ENCODE data around the gene SLC4A3.

SLC4A3 gene

GRCh38 chr2:219633276-219634065 lies 6.0 kb downstream of the SLC4A3 start:
- DNase-seq (ENCODE audit: low read depth in 2 of 2), result no peak

- no peak for DNase-seq (ENCODE audit: low read depth in 2 of 2)
These were observed 6.9 kb downstream of the SLC4A3 start for GRCh38 chr2:219634171-219634940.

- DNase-seq (ENCODE audit: low read depth in 2 of 2), result no peak
These were observed 7.7 kb downstream of the SLC4A3 start for GRCh38 chr2:219634951-219635751.

GRCh38 chr2:219636144-219636915 lies 8.9 kb downstream of the SLC4A3 start:
- DNase-seq (ENCODE audit: low read depth in 2 of 2), result no peak

- DNase-seq (ENCODE audit: low read depth in 2 of 2), result no peak
These were observed 9.8 kb downstream of the SLC4A3 start for GRCh38 chr2:219636941-219637841.

GRCh38 chr2:219637842-219638185 lies 10.4 kb downstream of the SLC4A3 start:
- DNase-seq (ENCODE audit: low read depth in 2 of 2), result no peak

GRCh38 chr2:219638217-219638947 lies 11.0 kb downstream of the SLC4A3 start:
- no peak for DNase-seq (ENCODE audit: low read depth in 2 of 2)

- DNase-seq (ENCODE audit: low read depth in 2 of 2), result no peak
These were observed 11.7 kb downstream of the SLC4A3 start for GRCh38 chr2:219638948-219639755.

GRCh38 chr2:219641390-219642068 lies 14.1 kb downstream of the SLC4A3 start:
- no peak for DNase-seq (ENCODE audit: low read depth in 2 of 2)

- DNase-seq (ENCODE audit: low read depth in 2 of 2), result no peak
These were observed 14.6 kb downstream of the SLC4A3 start for GRCh38 chr2:219642069-219642454.

GRCh38 chr2:219642465-219643083 lies 15.1 kb downstream of the SLC4A3 start:
- DNase-seq (ENCODE audit: low read depth in 2 of 2), result peak; percentile 80 to 88

- DNase-seq (ENCODE audit: low read depth in 2 of 2), result no peak
These were observed 15.6 kb downstream of the SLC4A3 start for GRCh38 chr2:219643084-219643473.

GRCh38 chr2:219643788-219644398 lies 16.5 kb downstream of the SLC4A3 start:
- DNase-seq (ENCODE audit: low read depth in 2 of 2), result no peak

- DNase-seq (ENCODE audit: low read depth in 2 of 2), result no peak
These were observed 17.5 kb downstream of the SLC4A3 start for GRCh38 chr2:219644801-219645480.

- no peak for DNase-seq (ENCODE audit: low read depth in 2 of 2)
These were observed 18.4 kb downstream of the SLC4A3 start for GRCh38 chr2:219645631-219646527.

GRCh38 chr2:219648176-219648575 lies 20.7 kb downstream of the SLC4A3 start:
- DNase-seq (ENCODE audit: low read depth in 2 of 2), result no peak
